HepG2 (cell line): ENCODE measurements around the gene ACSM2B. TPM values are rescaled to one million over a fixed set of nuclear protein-coding genes. Genes with fewer than 3 reads are reported as not detected.
"Not testable (repeated sequence)": the region's sequence is repeated elsewhere in the genome, so short reads cannot be mapped to it uniquely, and the experiment has no call there.

Experiments used
- ATAC-seq: fragments of 200-7000 bp; cut with Tn5 transposase; 3 replicates; pipeline ENCODE4 v1.9.1; 2020; ENCODE audit warnings: mild to moderate bottlenecking, moderate library complexity
- BruUV-seq: library from RNA; stranded (reverse); fragments of 400-500 nt; replicated peaks from 2 replicates; lab custom pipeline; 2021; lab: Mats Ljungman, UMichigan
- CTCF ChIA-PET: fragments of 300-600 bp; formaldehyde crosslinking; extraction: SDS; loops from one replicate; lab custom pipeline; 2021; ENCODE audit warnings: low total read pairs, inconsistent platforms, low intra/inter-chr PET ratio; lab: Yijun Ruan, JAX
- POLR2A ChIA-PET: fragments of 350-600 bp; sonication (Branson Sonifier 250); formaldehyde crosslinking; loops from one replicate; lab custom pipeline; 2020; ENCODE audit warnings: antibody characterized with exemption, inconsistent platforms; lab: Yijun Ruan, JAX
- DNase-seq: peaks from one replicate; pipeline ENCODE4 v3.0.0-alpha.2; 2015; ENCODE audit warnings: low spot score
- FAIRE-seq: peaks from 3 replicates; lab custom pipeline; 2011; peaks lifted over from hg19 to GRCh38; lab: Jason Lieb, UNC
- H2AFZ ChIP-seq: one replicate; pipeline ENCODE4 v1.6.1; 2011; ENCODE audit warnings: low read length, inconsistent platforms
- H3K27ac ChIP-seq: fragments of 300-600 bp; 3 replicates; pipeline ENCODE4 v1.8.0; 2011; ENCODE audit warnings: mixed run types, mild to moderate bottlenecking, mixed read lengths, low read length, inconsistent platforms; ENCODE audit not compliant: insufficient read depth; ENCODE audit errors: extremely low read length
- H3K27me3 ChIP-seq, 2 experiments: fragments of 200-600 bp in 1 of 2; 2 replicates in 1 of 2; 3 replicates in 1 of 2; pipeline versions ENCODE4 v1.6.0 to v1.8.0; 2011; ENCODE audit warnings: low read length in 2 of 2, mild to moderate bottlenecking in 2 of 2, moderate library complexity in 2 of 2, inconsistent platforms in 1 of 2; ENCODE audit not compliant: insufficient read depth in 2 of 2, control insufficient read depth in 1 of 2
- H3K36me3 ChIP-seq, 2 experiments: fragments of 200-600 bp in 1 of 2; replicated peaks in 1 of 2; 2 replicates in 1 of 2; 3 replicates in 1 of 2; pipeline versions ENCODE4 v1.5.1 to v1.8.0; 2011; ENCODE audit warnings: low read length in 2 of 2, inconsistent platforms in 1 of 2; ENCODE audit not compliant: insufficient read depth in 2 of 2, control insufficient read depth in 1 of 2
- H3K4me1 ChIP-seq: 2 replicates; pipeline ENCODE4 v1.5.1; 2012; ENCODE audit warnings: low read length, inconsistent platforms; ENCODE audit not compliant: insufficient read depth
- H3K4me2 ChIP-seq: 2 replicates; pipeline ENCODE4 v1.6.0; 2011; ENCODE audit warnings: low read depth, low read length, inconsistent platforms
- H3K4me3 ChIP-seq, 3 experiments: fragments of 200-600 bp in 1 of 3; sonication (generic), shearing (Covaris generic) in 1 of 3; replicated peaks in 1 of 3; 2 replicates each; pipeline ENCODE4 v1.5.1; 2011 to 2016; ENCODE audit warnings: low read length in 3 of 3, inconsistent platforms in 2 of 3, low read depth in 2 of 3, mild to moderate bottlenecking in 2 of 3, control low read depth in 1 of 3, mixed read lengths in 1 of 3; ENCODE audit not compliant: insufficient read depth in 1 of 3
- H3K79me2 ChIP-seq: one replicate; pipeline ENCODE4 v1.6.1; 2011; ENCODE audit warnings: low read length, inconsistent platforms; ENCODE audit not compliant: insufficient read depth
- H3K9ac ChIP-seq: 2 replicates; pipeline ENCODE4 v1.6.0; 2011; ENCODE audit warnings: mild to moderate bottlenecking, low read depth, low read length, inconsistent platforms; ENCODE audit not compliant: insufficient read depth
- H3K9me3 ChIP-seq: 2 replicates; pipeline ENCODE4 v1.5.1; 2012; ENCODE audit warnings: mild to moderate bottlenecking, low read length
- H4K20me1 ChIP-seq: 2 replicates; pipeline ENCODE4 v1.6.0; 2011; ENCODE audit warnings: inconsistent platforms, mild to moderate bottlenecking, low read length, moderate library complexity; ENCODE audit not compliant: insufficient read depth
- FOXK1 ChIP-seq: sonication (generic); formaldehyde crosslinking; IDR thresholded peaks from 2 replicates; pipeline ENCODE4 v1.4.0; 2020; ENCODE audit warnings: low read depth, missing genetic modification reagents, borderline replicate concordance
- FOXP1 ChIP-seq, 2 experiments: fragments of 450-650 bp in 1 of 2; IDR thresholded peaks; 2 replicates each; pipeline ENCODE4 v1.6.1; 2017 to 2018; ENCODE audit warnings: antibody characterized with exemption in 1 of 2
- HOMEZ ChIP-seq: IDR thresholded peaks from 2 replicates; pipeline ENCODE4 v1.6.1; 2016; ENCODE audit warnings: low read depth
- HOXA5 ChIP-seq: sonication (generic); formaldehyde crosslinking; IDR thresholded peaks from 2 replicates; pipeline ENCODE4 v1.4.0; 2020; ENCODE audit warnings: missing genetic modification reagents
- KDM1A ChIP-seq: IDR thresholded peaks from 2 replicates; pipeline ENCODE4 v1.6.1; 2016; ENCODE audit warnings: missing compliant biosample characterization
- MAFF ChIP-seq: IDR thresholded peaks from 2 replicates; pipeline ENCODE4 v1.6.1; 2011; ENCODE audit warnings: low read depth, low read length, improper control_type of control experiment
- MAFK ChIP-seq, 2 experiments: IDR thresholded peaks in 1 of 2; conservative IDR thresholded peaks in 1 of 2; 2 replicates each; pipeline ENCODE4 v1.6.1; 2011; ENCODE audit warnings: improper control_type of control experiment in 2 of 2, low read length in 2 of 2
- MEF2D ChIP-seq: sonication (generic); formaldehyde crosslinking; IDR thresholded peaks from 2 replicates; pipeline ENCODE4 v1.5.1; 2020; ENCODE audit warnings: mild to moderate bottlenecking, missing genetic modification reagents
- RCOR2 ChIP-seq: IDR thresholded peaks from 2 replicates; pipeline ENCODE4 v1.6.1; 2016; ENCODE audit warnings: missing biosample characterization, missing genetic modification reagents
- SETDB1 ChIP-seq: sonication (generic); formaldehyde crosslinking; IDR thresholded peaks from 2 replicates; pipeline ENCODE4 v1.5.1; 2020; ENCODE audit warnings: missing genetic modification reagents, mild to moderate bottlenecking, borderline replicate concordance
- SOX13 ChIP-seq, 3 experiments: fragments of 450-650 bp in 1 of 3; sonication (generic) in 1 of 3; formaldehyde crosslinking in 1 of 3; IDR thresholded peaks in 2 of 3; conservative IDR thresholded peaks in 1 of 3; 2 replicates each; pipeline versions ENCODE4 v1.5.0 to v1.6.1; 2016 to 2020; ENCODE audit warnings: antibody characterized with exemption in 1 of 3, mild to moderate bottlenecking in 1 of 3, missing compliant biosample characterization in 1 of 3, missing genetic modification reagents in 1 of 3, moderate library complexity in 1 of 3
- SOX5 ChIP-seq: IDR thresholded peaks from 2 replicates; pipeline ENCODE4 v1.6.1; 2016; ENCODE audit warnings: borderline replicate concordance
- WGBS: methylation state at CpG from one replicate; pipeline ENCODE4 v1.1.6; 2017; ENCODE audit warnings: low lambda C conversion rate; 5-methylcytosine and 5-hydroxymethylcytosine counted together
- in situ Hi-C: cut with HindIII; loops from 2 replicates; pipeline ENCODE4 v1.10.0; 2017; ENCODE audit warnings: low pct_unique_long_range_greater_than_20kb; ENCODE audit not compliant: extremely low pct_ligation_motif_present
- intact Hi-C: fragments of 100-400 bp; cut with micrococcal nuclease; formaldehyde crosslinking; loops from one replicate; pipeline ENCODE4 v1.10.0; 2022; ENCODE audit not compliant: unreplicated experiment
- polyA plus RNA-seq, 8 experiments: library from polyadenylated mRNA; depleted of rRNA in 3 of 8; stranded (reverse) in 7 of 8; unstranded in 1 of 8; fragments of >200 nt; fragmentation: Illumina TruSeq in 4 of 8; extraction: Trizol in 4 of 8; gene quantifications; 2 replicates each; pipeline versions ENCODE4 v1.2.1 to v1.2.3, GENCODE V29; 2011 to 2016; ENCODE audit warnings: low read depth in 4 of 8, missing spikeins in 1 of 8, mixed read lengths in 1 of 8; ENCODE audit not compliant: insufficient read depth in 1 of 8
- total RNA-seq, 5 experiments: library from RNA; depleted of rRNA; stranded (reverse); fragments of >200 nt; fragmentation: Illumina TruSeq; extraction: Trizol; gene quantifications; 2 replicates each; pipeline ENCODE4 v1.2.3, GENCODE V29; 2016; ENCODE audit warnings: low read depth in 1 of 5

Gene ACSM2B
- total and polyA plus RNA-seq, 2 of the 13 experiments (the other 11 are each of a cell fraction or from before 2014, with no cell fraction given): 22.9 to 34.0 TPM

- H3K4me2 ChIP-seq; H2AFZ ChIP-seq; FAIRE-seq; ATAC-seq; H3K27me3 ChIP-seq; H4K20me1 ChIP-seq; H3K4me3 ChIP-seq; H3K79me2 ChIP-seq; intact Hi-C loops; H3K36me3 ChIP-seq; DNase-seq; POLR2A ChIA-PET; BruUV-seq; H3K27ac ChIP-seq; H3K9ac ChIP-seq; CTCF ChIA-PET; in situ Hi-C loops; TF ChIP-seq SOX13, FOXP1 (IDR thresholded peaks at IDR 0.05): not testable (repeated sequence)
- Histone ChIP-seq H3K9me3 (peaks cover 30% of the 10 kb centered on the region; the same call in 1 of the 2 replicates), H3K4me1 (peaks cover 26% of the 10 kb centered on the region)
- TF ChIP-seq FOXK1 (peak; percentile 61), MEF2D (CRISPR knock-in tag) (0 out of 2 replicates have a peak, but pooled peaks have one; percentile 40), MAFF (peak; percentile 66), SOX13 (CRISPR knock-in tag; conservative IDR thresholded peaks at IDR 0.05 in 1 of 2, IDR thresholded peaks at IDR 0.05 in 1 of 2) (peak in 1 of 2 experiments; percentile 22; a peak in 1 of 4 replicates), MAFK (conservative IDR thresholded peaks at IDR 0.05 in 1 of 2, IDR thresholded peaks at IDR 0.05 in 1 of 2; ENCODE audit: low read length in 2 of 2) (peak; percentile 78 to 81), HOXA5 (0 out of 2 replicates have a peak, but pooled peaks have one; percentile 28), FOXP1 (CRISPR knock-in tag; IDR thresholded peaks at IDR 0.05) (peak; percentile 71), SOX5 (CRISPR knock-in tag) (peak; percentile 32; the same call in 1 of the 2 replicates), KDM1A (CRISPR knock-in tag) (peak; percentile 50; the same call in 1 of the 2 replicates), RCOR2 (CRISPR knock-in tag) (0 out of 2 replicates have a peak, but pooled peaks have one; percentile 17), HOMEZ (CRISPR knock-in tag) (peak; percentile 37; the same call in 1 of the 2 replicates), SETDB1 (CRISPR knock-in tag) (peak; percentile 31; the same call in 1 of the 2 replicates)
- WGBS: 40% methylated on average over 2 of the region's 2 CpGs
Observed at GRCh38 chr16:20569117-20569651, 7.0 kb downstream of the ACSM2B start.
